H1 (cell line): ENCODE measurements around the gene TSC2. TPM values are rescaled to one million over a fixed set of nuclear protein-coding genes. Genes with fewer than 3 reads are reported as not detected.

Experiments used
- KDM4A ChIP-seq: IDR thresholded peaks from one replicate; pipeline ENCODE4 v1.7.1; 2012; ENCODE audit warnings: low read depth, mild to moderate bottlenecking, moderate library complexity, low read length, inconsistent platforms; ENCODE audit not compliant: severe bottlenecking
- NANOG ChIP-seq: IDR thresholded peaks from 2 replicates; pipeline ENCODE4 v1.6.1; 2011; ENCODE audit warnings: low read length, low read depth, mild to moderate bottlenecking, inconsistent platforms; ENCODE audit not compliant: insufficient read depth, poor library complexity, severe bottlenecking
- POLR2A ChIP-seq, 2 experiments: IDR thresholded peaks; 1 replicate in 1 of 2; 2 replicates in 1 of 2; pipeline ENCODE4 v1.6.1; 2011; ENCODE audit warnings: low read depth in 2 of 2, low read length in 2 of 2, mild to moderate bottlenecking in 2 of 2; ENCODE audit errors: control extremely low read depth in 1 of 2
- SIX5 ChIP-seq: IDR thresholded peaks from 2 replicates; pipeline ENCODE4 v1.6.1; 2011; ENCODE audit warnings: mild to moderate bottlenecking, low read depth, low read length
- SUZ12 ChIP-seq: fragments of 200-600 bp; sonication (generic); IDR thresholded peaks from 2 replicates; pipeline ENCODE4 v1.6.1; 2012; ENCODE audit warnings: mild to moderate bottlenecking, inconsistent platforms, low read length, moderate library complexity, mixed read lengths
- YY1 ChIP-seq: IDR thresholded peaks from 2 replicates; pipeline ENCODE4 v1.6.1; 2011; ENCODE audit warnings: low read depth, mild to moderate bottlenecking, low read length
- ZNF274 ChIP-seq: IDR thresholded peaks from 2 replicates; pipeline ENCODE4 v1.7.0; 2012; ENCODE audit warnings: low read length, borderline replicate concordance; ENCODE audit errors: extremely low read depth
- polyA plus RNA-seq, 7 experiments: library from polyadenylated mRNA; depleted of rRNA in 3 of 7; stranded (reverse) in 5 of 7; unstranded in 2 of 7; fragments of >200 nt in 5 of 7; fragments of 200-250 nt in 2 of 7; gene quantifications; 1 replicate in 5 of 7; 2 replicates in 1 of 7; 4 replicates in 1 of 7; pipeline versions ENCODE4 v1.2.1 to v1.2.3, GENCODE V29; 2011 to 2013; ENCODE audit warnings: missing spikeins in 2 of 7, mixed read lengths in 2 of 7
- total RNA-seq: library from RNA; stranded (reverse); fragmentation: NEBNext Ultra II Directional; extraction: Animal tissue kit (Norgen Biotek cat#: 25700); gene quantifications from 2 replicates; pipeline ENCODE4 v1.2.1, GENCODE V29; 2021
- TF ChIP-seq, protein P1 (sequence below): fragments of 300-600 bp; sonication (generic); IDR thresholded peaks from 2 replicates; pipeline ENCODE4 v1.7.1; 2012; ENCODE audit warnings: low read length, moderate library complexity, mild to moderate bottlenecking, inconsistent platforms; ENCODE audit not compliant: insufficient replicate concordance
- TF ChIP-seq, protein P2 (sequence below): IDR thresholded peaks from 2 replicates; pipeline ENCODE4 v1.6.1; 2012; ENCODE audit warnings: inconsistent platforms

Gene TSC2
- total and polyA plus RNA-seq, 2 of the 8 experiments (the other 6 are each of a cell fraction or from before 2014, with no cell fraction given) = 65.9 to 96.6 TPM

DNA sequence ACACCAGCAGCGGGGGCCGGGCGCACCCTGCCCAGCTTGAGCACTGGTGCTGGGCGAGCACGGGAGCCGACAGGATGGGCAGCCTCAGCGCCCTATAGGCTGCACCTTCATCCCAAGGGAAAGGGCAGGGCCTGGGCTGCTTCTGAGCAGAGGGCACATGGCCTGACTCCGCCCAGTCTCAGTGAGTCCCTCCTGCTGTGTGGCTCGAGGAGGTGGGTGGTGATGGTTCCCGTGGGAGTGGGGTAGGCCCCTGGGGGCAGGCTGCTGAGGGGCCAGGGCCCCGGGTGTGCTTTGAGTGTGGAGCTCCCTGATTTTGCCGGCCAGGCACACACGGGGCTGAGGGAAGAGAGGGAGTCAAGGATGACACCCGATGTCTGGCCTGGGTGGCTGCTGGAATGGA lies 37.9 kb downstream of the TSC2 start (continued):
- TF ChIP-seq, protein P1, sequence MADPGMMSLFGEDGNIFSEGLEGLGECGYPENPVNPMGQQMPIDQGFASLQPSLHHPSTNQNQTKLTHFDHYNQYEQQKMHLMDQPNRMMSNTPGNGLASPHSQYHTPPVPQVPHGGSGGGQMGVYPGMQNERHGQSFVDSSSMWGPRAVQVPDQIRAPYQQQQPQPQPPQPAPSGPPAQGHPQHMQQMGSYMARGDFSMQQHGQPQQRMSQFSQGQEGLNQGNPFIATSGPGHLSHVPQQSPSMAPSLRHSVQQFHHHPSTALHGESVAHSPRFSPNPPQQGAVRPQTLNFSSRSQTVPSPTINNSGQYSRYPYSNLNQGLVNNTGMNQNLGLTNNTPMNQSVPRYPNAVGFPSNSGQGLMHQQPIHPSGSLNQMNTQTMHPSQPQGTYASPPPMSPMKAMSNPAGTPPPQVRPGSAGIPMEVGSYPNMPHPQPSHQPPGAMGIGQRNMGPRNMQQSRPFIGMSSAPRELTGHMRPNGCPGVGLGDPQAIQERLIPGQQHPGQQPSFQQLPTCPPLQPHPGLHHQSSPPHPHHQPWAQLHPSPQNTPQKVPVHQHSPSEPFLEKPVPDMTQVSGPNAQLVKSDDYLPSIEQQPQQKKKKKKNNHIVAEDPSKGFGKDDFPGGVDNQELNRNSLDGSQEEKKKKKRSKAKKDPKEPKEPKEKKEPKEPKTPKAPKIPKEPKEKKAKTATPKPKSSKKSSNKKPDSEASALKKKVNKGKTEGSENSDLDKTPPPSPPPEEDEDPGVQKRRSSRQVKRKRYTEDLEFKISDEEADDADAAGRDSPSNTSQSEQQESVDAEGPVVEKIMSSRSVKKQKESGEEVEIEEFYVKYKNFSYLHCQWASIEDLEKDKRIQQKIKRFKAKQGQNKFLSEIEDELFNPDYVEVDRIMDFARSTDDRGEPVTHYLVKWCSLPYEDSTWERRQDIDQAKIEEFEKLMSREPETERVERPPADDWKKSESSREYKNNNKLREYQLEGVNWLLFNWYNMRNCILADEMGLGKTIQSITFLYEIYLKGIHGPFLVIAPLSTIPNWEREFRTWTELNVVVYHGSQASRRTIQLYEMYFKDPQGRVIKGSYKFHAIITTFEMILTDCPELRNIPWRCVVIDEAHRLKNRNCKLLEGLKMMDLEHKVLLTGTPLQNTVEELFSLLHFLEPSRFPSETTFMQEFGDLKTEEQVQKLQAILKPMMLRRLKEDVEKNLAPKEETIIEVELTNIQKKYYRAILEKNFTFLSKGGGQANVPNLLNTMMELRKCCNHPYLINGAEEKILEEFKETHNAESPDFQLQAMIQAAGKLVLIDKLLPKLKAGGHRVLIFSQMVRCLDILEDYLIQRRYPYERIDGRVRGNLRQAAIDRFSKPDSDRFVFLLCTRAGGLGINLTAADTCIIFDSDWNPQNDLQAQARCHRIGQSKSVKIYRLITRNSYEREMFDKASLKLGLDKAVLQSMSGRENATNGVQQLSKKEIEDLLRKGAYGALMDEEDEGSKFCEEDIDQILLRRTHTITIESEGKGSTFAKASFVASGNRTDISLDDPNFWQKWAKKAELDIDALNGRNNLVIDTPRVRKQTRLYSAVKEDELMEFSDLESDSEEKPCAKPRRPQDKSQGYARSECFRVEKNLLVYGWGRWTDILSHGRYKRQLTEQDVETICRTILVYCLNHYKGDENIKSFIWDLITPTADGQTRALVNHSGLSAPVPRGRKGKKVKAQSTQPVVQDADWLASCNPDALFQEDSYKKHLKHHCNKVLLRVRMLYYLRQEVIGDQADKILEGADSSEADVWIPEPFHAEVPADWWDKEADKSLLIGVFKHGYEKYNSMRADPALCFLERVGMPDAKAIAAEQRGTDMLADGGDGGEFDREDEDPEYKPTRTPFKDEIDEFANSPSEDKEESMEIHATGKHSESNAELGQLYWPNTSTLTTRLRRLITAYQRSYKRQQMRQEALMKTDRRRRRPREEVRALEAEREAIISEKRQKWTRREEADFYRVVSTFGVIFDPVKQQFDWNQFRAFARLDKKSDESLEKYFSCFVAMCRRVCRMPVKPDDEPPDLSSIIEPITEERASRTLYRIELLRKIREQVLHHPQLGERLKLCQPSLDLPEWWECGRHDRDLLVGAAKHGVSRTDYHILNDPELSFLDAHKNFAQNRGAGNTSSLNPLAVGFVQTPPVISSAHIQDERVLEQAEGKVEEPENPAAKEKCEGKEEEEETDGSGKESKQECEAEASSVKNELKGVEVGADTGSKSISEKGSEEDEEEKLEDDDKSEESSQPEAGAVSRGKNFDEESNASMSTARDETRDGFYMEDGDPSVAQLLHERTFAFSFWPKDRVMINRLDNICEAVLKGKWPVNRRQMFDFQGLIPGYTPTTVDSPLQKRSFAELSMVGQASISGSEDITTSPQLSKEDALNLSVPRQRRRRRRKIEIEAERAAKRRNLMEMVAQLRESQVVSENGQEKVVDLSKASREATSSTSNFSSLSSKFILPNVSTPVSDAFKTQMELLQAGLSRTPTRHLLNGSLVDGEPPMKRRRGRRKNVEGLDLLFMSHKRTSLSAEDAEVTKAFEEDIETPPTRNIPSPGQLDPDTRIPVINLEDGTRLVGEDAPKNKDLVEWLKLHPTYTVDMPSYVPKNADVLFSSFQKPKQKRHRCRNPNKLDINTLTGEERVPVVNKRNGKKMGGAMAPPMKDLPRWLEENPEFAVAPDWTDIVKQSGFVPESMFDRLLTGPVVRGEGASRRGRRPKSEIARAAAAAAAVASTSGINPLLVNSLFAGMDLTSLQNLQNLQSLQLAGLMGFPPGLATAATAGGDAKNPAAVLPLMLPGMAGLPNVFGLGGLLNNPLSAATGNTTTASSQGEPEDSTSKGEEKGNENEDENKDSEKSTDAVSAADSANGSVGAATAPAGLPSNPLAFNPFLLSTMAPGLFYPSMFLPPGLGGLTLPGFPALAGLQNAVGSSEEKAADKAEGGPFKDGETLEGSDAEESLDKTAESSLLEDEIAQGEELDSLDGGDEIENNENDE = no peak
- TF ChIP-seq, protein P2, sequence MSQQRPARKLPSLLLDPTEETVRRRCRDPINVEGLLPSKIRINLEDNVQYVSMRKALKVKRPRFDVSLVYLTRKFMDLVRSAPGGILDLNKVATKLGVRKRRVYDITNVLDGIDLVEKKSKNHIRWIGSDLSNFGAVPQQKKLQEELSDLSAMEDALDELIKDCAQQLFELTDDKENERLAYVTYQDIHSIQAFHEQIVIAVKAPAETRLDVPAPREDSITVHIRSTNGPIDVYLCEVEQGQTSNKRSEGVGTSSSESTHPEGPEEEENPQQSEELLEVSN = no peak
- TF ChIP-seq SIX5 = no peak
- no peak for TF ChIP-seq POLR2A (IDR thresholded peaks at IDR 0.05; ENCODE audit: control extremely low read depth in 1 of 2, low read depth in 2 of 2, low read length in 2 of 2)
- no peak for TF ChIP-seq ZNF274
- TF ChIP-seq NANOG = no peak
- no peak for TF ChIP-seq KDM4A
- TF ChIP-seq YY1 = no peak
- TF ChIP-seq SUZ12 = no peak
